A549 treated with ZK216348 at 1 μM for 4 hours (cell line): ENCODE measurements around the gene FMN2. TPM values are rescaled to one million over a fixed set of nuclear protein-coding genes. Genes with fewer than 3 reads are reported as not detected.

Source experiments
- total RNA-seq: library from RNA; stranded (reverse); fragments of 200-300 nt; extraction: Qiagen RNA extraction; gene quantifications from 5 replicates; pipeline ENCODE4 v1.2.3, GENCODE V29; 2022; ENCODE audit warnings: low read depth

The FMN2 gene
- total RNA-seq: 3.2 to 7.0 TPM (median 5.4 TPM) in 5 replicates

GRCh38 chr1:240091614-240092300 lies at the start of gene FMN2:
FMN2 (plus strand) TSS chr1:240091883; CDS start chr1:240092110, 227 bp downstream.

